HepG2 (cell line): ENCODE results near the gene RRP9. TPM values are rescaled to one million over a fixed set of nuclear protein-coding genes. Genes with fewer than 3 reads are reported as not detected.
A peak's percentile ranks its signal among the peaks of the same experiment; 100 is the strongest.

ENCODE experiments used
- ARNT ChIP-seq: fragments of 450-650 bp; IDR thresholded peaks from 2 replicates; pipeline ENCODE4 v1.6.1; 2017
- BCL6 ChIP-seq: IDR thresholded peaks from 2 replicates; pipeline ENCODE4 v1.6.1; 2016; ENCODE audit warnings: missing genetic modification reagents, missing compliant biosample characterization
- CAMTA2 ChIP-seq: sonication (generic); formaldehyde crosslinking; IDR thresholded peaks from 2 replicates; pipeline ENCODE4 v1.4.0; 2020; ENCODE audit warnings: mild to moderate bottlenecking, missing genetic modification reagents, borderline replicate concordance
- CREM ChIP-seq, 2 experiments: sonication (generic) in 1 of 2; formaldehyde crosslinking in 1 of 2; IDR thresholded peaks; 2 replicates each; pipeline versions ENCODE4 v1.4.0 to v1.6.1; 2016 to 2020; ENCODE audit warnings: antibody characterized with exemption in 1 of 2, mild to moderate bottlenecking in 1 of 2, missing genetic modification reagents in 1 of 2
- DNMT3B ChIP-seq: conservative IDR thresholded peaks from 2 replicates; pipeline ENCODE4 v1.6.1; 2016; ENCODE audit warnings: missing biosample characterization, control low read depth
- ELF3 ChIP-seq: IDR thresholded peaks from 2 replicates; pipeline ENCODE4 v1.6.1; 2016; ENCODE audit warnings: missing genetic modification reagents, missing compliant biosample characterization
- ERF ChIP-seq: IDR thresholded peaks from 2 replicates; pipeline ENCODE4 v1.6.1; 2018; ENCODE audit warnings: missing biosample characterization, missing genetic modification reagents
- FOSL1 ChIP-seq: sonication (generic); formaldehyde crosslinking; IDR thresholded peaks from 2 replicates; pipeline ENCODE4 v1.9.0; 2021; ENCODE audit warnings: missing genetic modification reagents, borderline replicate concordance
- HMG20B ChIP-seq: conservative IDR thresholded peaks from 2 replicates; pipeline ENCODE4 v1.6.1; 2016; ENCODE audit warnings: missing genetic modification reagents, missing compliant biosample characterization
- HNRNPLL ChIP-seq: fragments of 200-400 bp; formaldehyde crosslinking; IDR thresholded peaks from 2 replicates; pipeline ENCODE4 v1.6.1; 2017; ENCODE audit warnings: mild to moderate bottlenecking, low read depth, low read length; ENCODE audit not compliant: poor library complexity, severe bottlenecking
- KLF11 ChIP-seq: IDR thresholded peaks from 2 replicates; pipeline ENCODE4 v1.6.1; 2016; ENCODE audit warnings: missing compliant biosample characterization
- MED1 ChIP-seq: sonication (generic); formaldehyde crosslinking; IDR thresholded peaks from 2 replicates; pipeline ENCODE4 v1.4.0; 2020; ENCODE audit warnings: missing genetic modification reagents
- MIXL1 ChIP-seq: IDR thresholded peaks from 2 replicates; pipeline ENCODE4 v1.6.1; 2016
- RCOR2 ChIP-seq: IDR thresholded peaks from 2 replicates; pipeline ENCODE4 v1.6.1; 2016; ENCODE audit warnings: missing biosample characterization, missing genetic modification reagents
- RELA ChIP-seq: sonication (generic); formaldehyde crosslinking; IDR thresholded peaks from 2 replicates; pipeline ENCODE4 v1.4.0; 2020; ENCODE audit warnings: missing genetic modification reagents
- RFXANK ChIP-seq: IDR thresholded peaks from 2 replicates; pipeline ENCODE4 v1.6.1; 2016
- SIX1 ChIP-seq: sonication (generic); formaldehyde crosslinking; IDR thresholded peaks from 2 replicates; pipeline ENCODE4 v1.4.0; 2020; ENCODE audit warnings: missing genetic modification reagents, borderline replicate concordance
- TCF12 ChIP-seq, 2 experiments: fragments of 450-650 bp in 1 of 2; sonication (generic) in 1 of 2; formaldehyde crosslinking in 1 of 2; IDR thresholded peaks; 2 replicates each; pipeline versions ENCODE4 v1.6.1 to v1.8.0; 2017 to 2022; ENCODE audit warnings: antibody characterized with exemption in 1 of 2, mild to moderate bottlenecking in 1 of 2, missing genetic modification reagents in 1 of 2, moderate library complexity in 1 of 2
- TEAD2 ChIP-seq: sonication (generic); formaldehyde crosslinking; IDR thresholded peaks from 2 replicates; pipeline ENCODE4 v1.9.0; 2021; ENCODE audit warnings: missing genetic modification reagents
- TOE1 ChIP-seq: sonication (generic); formaldehyde crosslinking; IDR thresholded peaks from 2 replicates; pipeline ENCODE4 v1.4.0; 2020; ENCODE audit warnings: mild to moderate bottlenecking, missing genetic modification reagents
- U2AF2 ChIP-seq: fragments of 200-400 bp; formaldehyde crosslinking; IDR thresholded peaks from 2 replicates; pipeline ENCODE4 v1.6.1; 2017; ENCODE audit warnings: low read depth, mild to moderate bottlenecking, low read length
- ZFY ChIP-seq: sonication (generic); formaldehyde crosslinking; IDR thresholded peaks from 2 replicates; pipeline ENCODE4 v1.4.0; 2020; ENCODE audit warnings: missing genetic modification reagents
- ZKSCAN5 ChIP-seq: sonication (generic); formaldehyde crosslinking; IDR thresholded peaks from 2 replicates; pipeline ENCODE4 v1.5.1; 2020; ENCODE audit warnings: mild to moderate bottlenecking, missing genetic modification reagents
- ZNF337 ChIP-seq: sonication (generic); formaldehyde crosslinking; IDR thresholded peaks from 2 replicates; pipeline ENCODE4 v1.5.1; 2020; ENCODE audit warnings: missing genetic modification reagents, low read depth, mild to moderate bottlenecking, borderline replicate concordance
- ZNF556 ChIP-seq: sonication (generic); formaldehyde crosslinking; IDR thresholded peaks from 2 replicates; pipeline ENCODE4 v1.4.0; 2020; ENCODE audit warnings: mild to moderate bottlenecking, missing genetic modification reagents, borderline replicate concordance
- ZNF7 ChIP-seq: IDR thresholded peaks from 2 replicates; pipeline ENCODE4 v1.6.1; 2016; ENCODE audit warnings: missing biosample characterization, missing genetic modification reagents
- ZNF780A ChIP-seq: sonication (generic); formaldehyde crosslinking; IDR thresholded peaks from 2 replicates; pipeline ENCODE4 v1.8.0; 2022; ENCODE audit warnings: mild to moderate bottlenecking, missing genetic modification reagents, moderate library complexity
- ZNF782 ChIP-seq: sonication (generic); formaldehyde crosslinking; IDR thresholded peaks from 2 replicates; pipeline ENCODE4 v1.4.0; 2020; ENCODE audit warnings: missing genetic modification reagents, mild to moderate bottlenecking, borderline replicate concordance
- ZSCAN12 ChIP-seq: sonication (generic); formaldehyde crosslinking; IDR thresholded peaks from 2 replicates; pipeline ENCODE4 v1.9.0; 2021; ENCODE audit warnings: mild to moderate bottlenecking, missing genetic modification reagents
- polyA plus RNA-seq, 8 experiments: library from polyadenylated mRNA; depleted of rRNA in 3 of 8; stranded (reverse) in 7 of 8; unstranded in 1 of 8; fragments of >200 nt; fragmentation: Illumina TruSeq in 4 of 8; extraction: Trizol in 4 of 8; gene quantifications; 2 replicates each; pipeline versions ENCODE4 v1.2.1 to v1.2.3, GENCODE V29; 2011 to 2016; ENCODE audit warnings: low read depth in 4 of 8, missing spikeins in 1 of 8, mixed read lengths in 1 of 8; ENCODE audit not compliant: insufficient read depth in 1 of 8
- total RNA-seq, 5 experiments: library from RNA; depleted of rRNA; stranded (reverse); fragments of >200 nt; fragmentation: Illumina TruSeq; extraction: Trizol; gene quantifications; 2 replicates each; pipeline ENCODE4 v1.2.3, GENCODE V29; 2016; ENCODE audit warnings: low read depth in 1 of 5
- TF ChIP-seq, protein P1 (sequence below): IDR thresholded peaks from 2 replicates; pipeline ENCODE4 v1.6.1; 2018; ENCODE audit warnings: missing genetic modification reagents, mild to moderate bottlenecking, missing compliant biosample characterization
- TF ChIP-seq, protein P2 (sequence below): sonication (generic); formaldehyde crosslinking; IDR thresholded peaks from 2 replicates; pipeline ENCODE4 v1.4.0; 2020; ENCODE audit warnings: missing genetic modification reagents

The RRP9 gene
- total and polyA plus RNA-seq, 2 of the 13 experiments (the other 11 are each of a cell fraction or from before 2014, with no cell fraction given) = 14.8 to 44.0 TPM

DNA sequence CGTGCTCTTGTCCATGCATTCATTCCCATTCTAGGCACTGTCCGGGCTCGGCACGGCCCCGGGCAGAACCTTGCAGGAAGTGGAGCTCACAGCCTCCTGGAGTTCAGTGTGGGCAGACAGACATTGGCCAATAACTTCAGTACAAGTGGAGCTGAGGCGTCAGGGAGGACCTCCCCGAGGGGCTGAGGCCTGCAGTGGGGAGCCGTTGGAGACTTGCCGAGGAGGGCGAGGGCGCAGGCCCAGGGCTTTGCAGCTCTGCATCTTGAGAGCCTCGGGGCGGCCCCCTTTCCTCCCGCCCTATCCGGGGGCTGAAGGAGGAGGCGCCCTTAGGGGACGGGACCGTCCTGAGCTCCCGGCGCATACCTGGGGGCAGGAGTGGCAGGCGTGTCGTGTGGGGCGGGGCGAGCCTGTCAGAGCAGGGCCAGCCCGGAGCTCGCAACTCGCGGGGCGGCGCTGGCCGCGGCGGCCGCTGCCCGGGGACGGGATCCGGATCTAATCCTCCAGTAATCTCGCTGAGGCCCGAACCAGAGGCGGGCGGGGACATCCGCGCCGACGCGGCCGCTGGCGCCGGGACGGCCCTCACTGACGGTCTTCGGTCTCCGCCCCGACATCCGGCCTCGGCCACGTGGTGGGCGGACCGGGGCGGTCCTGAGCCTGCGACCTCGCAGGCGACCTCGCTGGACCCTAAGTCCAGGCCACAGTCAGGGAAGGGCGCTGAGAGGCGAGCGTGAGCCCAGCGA lies 41.3 kb upstream of the RRP9 start, which contains the start of gene ACY1 (continued):
- TF ChIP-seq ARNT (no peak), ZNF556 (CRISPR knock-in tag) (peak; percentile 70; the same call in 1 of the 2 replicates), RFXANK (no peak), ZFY (CRISPR knock-in tag) (peak; percentile 89), TEAD2 (no peak), HNRNPLL (peak; percentile 58), SIX1 (CRISPR knock-in tag) (no peak), ZSCAN12 (CRISPR knock-in tag) (no peak; the same call in 1 of the 2 replicates), MIXL1 (CRISPR knock-in tag) (peak; percentile 54; the same call in 1 of the 2 replicates), ZNF337 (CRISPR knock-in tag) (no peak; the same call in 1 of the 2 replicates), RCOR2 (CRISPR knock-in tag) (0 out of 2 replicates have a peak, but pooled peaks have one; percentile 52), ZNF7 (no peak), TOE1 (peak; percentile 68; the same call in 1 of the 2 replicates), BCL6 (CRISPR knock-in tag) (peak; percentile 57), CREM (IDR thresholded peaks at IDR 0.05) (0 out of 2 replicates have a peak, but pooled peaks have one; percentile 10), CREM (CRISPR knock-in tag; IDR thresholded peaks at IDR 0.05) (no peak), FOSL1 (CRISPR knock-in tag) (no peak), CAMTA2 (CRISPR knock-in tag) (no peak; the same call in 1 of the 2 replicates), TCF12 (IDR thresholded peaks at IDR 0.05) (no peak), TCF12 (CRISPR knock-in tag; IDR thresholded peaks at IDR 0.05) (peak; percentile 68; the same call in 1 of the 2 replicates), ZKSCAN5 (CRISPR knock-in tag) (no peak), DNMT3B (CRISPR knock-in tag) (peak; percentile 75; the same call in 1 of the 2 replicates), U2AF2 (no peak), KLF11 (CRISPR knock-in tag) (0 out of 2 replicates have a peak, but pooled peaks have one; percentile 31), HMG20B (CRISPR knock-in tag) (no peak), ZNF780A (no peak; the same call in 1 of the 2 replicates), ELF3 (CRISPR knock-in tag) (peak; percentile 89), RELA (CRISPR knock-in tag) (peak; percentile 15; the same call in 1 of the 2 replicates), MED1 (CRISPR knock-in tag) (peak; percentile 96), ZNF782 (CRISPR knock-in tag) (peak; percentile 68; the same call in 1 of the 2 replicates), ERF (CRISPR knock-in tag) (peak; percentile 88; the same call in 1 of the 2 replicates)
- TF ChIP-seq, protein P1, sequence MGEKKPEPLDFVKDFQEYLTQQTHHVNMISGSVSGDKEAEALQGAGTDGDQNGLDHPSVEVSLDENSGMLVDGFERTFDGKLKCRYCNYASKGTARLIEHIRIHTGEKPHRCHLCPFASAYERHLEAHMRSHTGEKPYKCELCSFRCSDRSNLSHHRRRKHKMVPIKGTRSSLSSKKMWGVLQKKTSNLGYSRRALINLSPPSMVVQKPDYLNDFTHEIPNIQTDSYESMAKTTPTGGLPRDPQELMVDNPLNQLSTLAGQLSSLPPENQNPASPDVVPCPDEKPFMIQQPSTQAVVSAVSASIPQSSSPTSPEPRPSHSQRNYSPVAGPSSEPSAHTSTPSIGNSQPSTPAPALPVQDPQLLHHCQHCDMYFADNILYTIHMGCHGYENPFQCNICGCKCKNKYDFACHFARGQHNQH = peak; percentile 94
- TF ChIP-seq, protein P2, sequence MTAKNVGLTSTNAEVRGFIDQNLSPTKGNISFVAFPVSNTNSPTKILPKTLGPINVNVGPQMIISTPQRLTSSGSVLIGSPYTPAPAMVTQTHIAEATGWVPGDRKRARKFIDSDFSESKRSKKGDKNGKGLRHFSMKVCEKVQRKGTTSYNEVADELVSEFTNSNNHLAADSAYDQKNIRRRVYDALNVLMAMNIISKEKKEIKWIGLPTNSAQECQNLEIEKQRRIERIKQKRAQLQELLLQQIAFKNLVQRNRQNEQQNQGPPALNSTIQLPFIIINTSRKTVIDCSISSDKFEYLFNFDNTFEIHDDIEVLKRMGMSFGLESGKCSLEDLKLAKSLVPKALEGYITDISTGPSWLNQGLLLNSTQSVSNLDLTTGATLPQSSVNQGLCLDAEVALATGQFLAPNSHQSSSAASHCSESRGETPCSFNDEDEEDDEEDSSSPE (CRISPR knock-in tag) = peak; percentile 75; the same call in 1 of the 2 replicates
